Occipital lobe (tissue), 2 donors: ENCODE results near the gene AKAP8. TPM values are rescaled to one million over a fixed set of nuclear protein-coding genes. Genes with fewer than 3 reads are reported as not detected.

ENCODE experiments used
- small RNA-seq: library from RNA; depleted of rRNA; stranded (forward); fragments of <200 nt; gene quantifications from one replicate; pipeline ENCODE3, GENCODE V24; 2014
- total RNA-seq: library from RNA; depleted of rRNA; stranded (reverse); fragments of >200 nt; gene quantifications from one replicate; pipeline ENCODE4 v1.2.3, GENCODE V29; 2014

The AKAP8 gene
- total RNA-seq, 1 donor from 2014 or later = 11.7 TPM

Small RNA genes within 50 kb of the gene (small RNA-seq; reads per million reads assigned to genes)
- not detected for gene AC005776.1

Other genes with a start within 250 kb of the AKAP8 start
- 12.6 TPM for gene NOTCH3, start 178.8 kb downstream of the AKAP8 start, total RNA-seq
- not detected for gene EPHX3, start 147.3 kb downstream of the AKAP8 start, total RNA-seq
- gene BRD4, start 47.2 kb downstream of the AKAP8 start, total RNA-seq = 9.5 TPM
- 59.6 TPM for gene AKAP8L, start 39.2 kb upstream of the AKAP8 start, total RNA-seq
- 11.1 TPM for gene WIZ, start 70.2 kb upstream of the AKAP8 start, total RNA-seq
- gene RASAL3, start 84.8 kb upstream of the AKAP8 start, total RNA-seq = 0.47 TPM
- gene PGLYRP2, start 99.7 kb upstream of the AKAP8 start, total RNA-seq = not detected
- gene CYP4F22, start 128.7 kb upstream of the AKAP8 start, total RNA-seq = not detected
- gene CYP4F8, start 235.4 kb upstream of the AKAP8 start, total RNA-seq = not detected